Neural crest cell (in vitro differentiated cells): ENCODE data around the gene RNF10. TPM values are rescaled to one million over a fixed set of nuclear protein-coding genes. Genes with fewer than 3 reads are reported as not detected.
"Not testable (repeated sequence)": the region's sequence is repeated elsewhere in the genome, so short reads cannot be mapped to it uniquely, and the experiment has no call there.

Experiments
- DNase-seq: peaks from one replicate; pipeline ENCODE4 v3.0.0; 2021; ENCODE audit warnings: low read depth, mixed read lengths, low spot score
- H3K27ac Mint-ChIP-seq: one replicate; pipeline ENCODE4 v1.8.0; 2021; ENCODE audit warnings: mild to moderate bottlenecking, mixed read lengths; ENCODE audit not compliant: unreplicated experiment
- H3K27me3 Mint-ChIP-seq: 2 replicates; pipeline ENCODE4 v1.8.0; 2021; ENCODE audit warnings: low read depth, mild to moderate bottlenecking, mixed read lengths
- H3K36me3 Mint-ChIP-seq: 2 replicates; pipeline ENCODE4 v1.8.0; 2021; ENCODE audit warnings: low read depth, mild to moderate bottlenecking, mixed read lengths
- H3K4me1 Mint-ChIP-seq: 2 replicates; pipeline ENCODE4 v1.8.0; 2021; ENCODE audit warnings: mixed read lengths
- H3K4me3 Mint-ChIP-seq: one replicate; pipeline ENCODE4 v1.8.0; 2021; ENCODE audit warnings: mild to moderate bottlenecking, mixed read lengths
- H3K9me3 Mint-ChIP-seq: 2 replicates; pipeline ENCODE4 v1.8.0; 2021; ENCODE audit warnings: mixed read lengths
- total RNA-seq: library from RNA; stranded (reverse); gene quantifications from 2 replicates; pipeline ENCODE4 v1.2.1, GENCODE V29; 2021
- TF ChIP-seq, protein P1 (sequence below): fragments of 200-600 bp; sonication (generic); conservative IDR thresholded peaks from 2 replicates; pipeline ENCODE4 v1.5.0; 2021; ENCODE audit warnings: antibody characterized with exemption, mild to moderate bottlenecking

The RNF10 gene
- total RNA-seq, 1 donor from 2014 or later = 149 TPM

DNA sequence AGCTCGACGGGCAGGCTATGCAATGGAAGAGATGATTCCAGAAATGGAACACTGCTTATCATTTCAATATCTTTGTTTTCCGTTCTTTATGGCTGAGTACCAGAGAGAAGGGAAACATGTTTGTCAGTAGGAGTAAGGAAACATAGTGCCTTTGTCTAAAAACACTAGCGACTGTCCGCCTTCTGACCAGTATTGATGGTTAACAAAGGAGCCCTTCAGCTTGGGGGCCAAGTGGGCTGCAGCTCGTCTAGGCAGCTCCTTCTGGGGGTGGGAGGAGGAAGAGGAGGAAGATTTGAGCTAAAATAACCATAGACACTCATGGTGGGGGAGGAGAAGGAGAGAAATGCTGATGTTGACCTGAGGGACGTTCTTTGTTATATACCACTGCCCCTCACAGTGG, 20.2 kb upstream of the RNF10 start:
- H3K9me3 Mint-ChIP-seq = no peaks in the 10 kb centered on the region
- H3K36me3 Mint-ChIP-seq = peaks cover 7% of the 10 kb centered on the region
- peak overlapping the region; percentile 89 for H3K27ac Mint-ChIP-seq
- no peaks in the 10 kb centered on the region for H3K27me3 Mint-ChIP-seq
- peak overlapping the region; percentile 69 for H3K4me3 Mint-ChIP-seq
- TF ChIP-seq, protein P1, sequence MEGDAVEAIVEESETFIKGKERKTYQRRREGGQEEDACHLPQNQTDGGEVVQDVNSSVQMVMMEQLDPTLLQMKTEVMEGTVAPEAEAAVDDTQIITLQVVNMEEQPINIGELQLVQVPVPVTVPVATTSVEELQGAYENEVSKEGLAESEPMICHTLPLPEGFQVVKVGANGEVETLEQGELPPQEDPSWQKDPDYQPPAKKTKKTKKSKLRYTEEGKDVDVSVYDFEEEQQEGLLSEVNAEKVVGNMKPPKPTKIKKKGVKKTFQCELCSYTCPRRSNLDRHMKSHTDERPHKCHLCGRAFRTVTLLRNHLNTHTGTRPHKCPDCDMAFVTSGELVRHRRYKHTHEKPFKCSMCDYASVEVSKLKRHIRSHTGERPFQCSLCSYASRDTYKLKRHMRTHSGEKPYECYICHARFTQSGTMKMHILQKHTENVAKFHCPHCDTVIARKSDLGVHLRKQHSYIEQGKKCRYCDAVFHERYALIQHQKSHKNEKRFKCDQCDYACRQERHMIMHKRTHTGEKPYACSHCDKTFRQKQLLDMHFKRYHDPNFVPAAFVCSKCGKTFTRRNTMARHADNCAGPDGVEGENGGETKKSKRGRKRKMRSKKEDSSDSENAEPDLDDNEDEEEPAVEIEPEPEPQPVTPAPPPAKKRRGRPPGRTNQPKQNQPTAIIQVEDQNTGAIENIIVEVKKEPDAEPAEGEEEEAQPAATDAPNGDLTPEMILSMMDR = no peak
- peaks cover 22% of the 10 kb centered on the region for H3K4me1 Mint-ChIP-seq
- peak; percentile 36 for DNase-seq

DNA sequence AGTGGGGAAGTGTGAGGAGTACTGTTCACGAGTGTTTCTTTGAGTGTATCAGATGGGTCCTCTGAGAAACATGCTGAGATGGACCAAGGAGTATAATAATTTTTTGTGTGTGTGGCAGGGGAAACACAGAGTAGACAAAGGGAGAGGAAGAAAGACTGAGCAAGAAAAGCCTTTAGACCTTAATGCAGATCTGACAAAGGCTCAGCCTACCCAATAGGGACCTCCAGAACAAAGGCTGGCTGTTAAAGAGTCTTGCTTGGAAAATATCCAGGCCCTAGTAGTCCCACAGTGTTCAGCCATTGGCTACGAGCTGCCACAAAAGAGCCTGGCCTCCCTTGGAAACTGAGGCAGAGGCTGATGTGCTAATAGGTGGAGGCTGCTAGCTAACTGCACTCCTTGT, 18.7 kb upstream of the RNF10 start:
- TF ChIP-seq, protein P1 = no peak
- no peaks in the 10 kb centered on the region for H3K27me3 Mint-ChIP-seq
- H3K27ac Mint-ChIP-seq = peak overlapping the region; percentile 96
- peaks cover 3% of the 10 kb centered on the region for H3K36me3 Mint-ChIP-seq
- H3K4me1 Mint-ChIP-seq = peaks cover 22% of the 10 kb centered on the region
- no peak for DNase-seq
- H3K4me3 Mint-ChIP-seq = peak overlapping the region; percentile 4
- H3K9me3 Mint-ChIP-seq = no peaks in the 10 kb centered on the region

DNA sequence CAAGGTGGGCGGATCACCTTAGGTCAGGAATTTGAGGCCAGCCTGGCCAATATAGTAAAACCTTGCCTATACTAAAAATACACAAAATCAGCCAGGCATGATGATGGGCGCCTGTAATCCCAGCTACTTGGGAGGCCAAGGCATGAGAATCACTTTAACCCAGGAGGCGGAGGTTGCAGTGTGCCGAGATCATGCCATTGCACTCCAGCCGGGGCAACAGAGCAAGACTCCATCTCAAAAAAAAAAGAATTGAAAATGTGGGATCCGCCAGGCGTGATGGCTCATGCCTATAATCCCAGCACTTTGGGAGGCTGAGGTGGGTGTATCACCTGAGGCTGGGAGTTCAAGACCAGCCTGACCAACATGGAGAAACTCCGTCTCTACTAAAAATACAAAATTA, 14.8 kb upstream of the RNF10 start:
- not testable (repeated sequence) for DNase-seq, H3K36me3 Mint-ChIP-seq, H3K9me3 Mint-ChIP-seq, H3K27me3 Mint-ChIP-seq, H3K4me3 Mint-ChIP-seq, H3K27ac Mint-ChIP-seq
- H3K4me1 Mint-ChIP-seq = peaks cover 14% of the 10 kb centered on the region

DNA sequence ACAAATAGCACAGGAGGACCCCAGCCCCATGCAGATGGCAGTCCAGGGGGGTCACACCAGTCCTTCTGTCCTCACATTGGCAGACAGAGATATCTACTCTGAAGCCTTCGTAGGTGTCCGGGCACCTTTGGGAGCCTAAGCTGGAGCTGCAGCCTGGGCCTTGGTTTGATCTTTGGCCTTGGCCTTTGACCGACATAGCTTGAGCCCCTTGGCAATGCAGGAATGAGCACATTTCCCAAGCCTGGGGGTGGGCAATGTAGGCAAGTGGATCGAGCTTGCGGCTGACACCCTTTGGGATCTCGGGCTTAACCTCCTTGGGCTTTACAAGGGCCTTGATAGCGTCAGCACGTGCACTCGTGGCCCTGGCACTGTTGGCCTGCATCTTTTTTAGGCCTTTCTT, 11.6 kb upstream of the RNF10 start:
- H3K27ac Mint-ChIP-seq = no peak overlapping the region
- peaks cover 4% of the 10 kb centered on the region for H3K4me1 Mint-ChIP-seq
- TF ChIP-seq, protein P1 = no peak
- H3K4me3 Mint-ChIP-seq = no peak overlapping the region
- H3K36me3 Mint-ChIP-seq = no peaks in the 10 kb centered on the region
- H3K9me3 Mint-ChIP-seq = no peaks in the 10 kb centered on the region
- no peaks in the 10 kb centered on the region for H3K27me3 Mint-ChIP-seq
- DNase-seq = no peak

DNA sequence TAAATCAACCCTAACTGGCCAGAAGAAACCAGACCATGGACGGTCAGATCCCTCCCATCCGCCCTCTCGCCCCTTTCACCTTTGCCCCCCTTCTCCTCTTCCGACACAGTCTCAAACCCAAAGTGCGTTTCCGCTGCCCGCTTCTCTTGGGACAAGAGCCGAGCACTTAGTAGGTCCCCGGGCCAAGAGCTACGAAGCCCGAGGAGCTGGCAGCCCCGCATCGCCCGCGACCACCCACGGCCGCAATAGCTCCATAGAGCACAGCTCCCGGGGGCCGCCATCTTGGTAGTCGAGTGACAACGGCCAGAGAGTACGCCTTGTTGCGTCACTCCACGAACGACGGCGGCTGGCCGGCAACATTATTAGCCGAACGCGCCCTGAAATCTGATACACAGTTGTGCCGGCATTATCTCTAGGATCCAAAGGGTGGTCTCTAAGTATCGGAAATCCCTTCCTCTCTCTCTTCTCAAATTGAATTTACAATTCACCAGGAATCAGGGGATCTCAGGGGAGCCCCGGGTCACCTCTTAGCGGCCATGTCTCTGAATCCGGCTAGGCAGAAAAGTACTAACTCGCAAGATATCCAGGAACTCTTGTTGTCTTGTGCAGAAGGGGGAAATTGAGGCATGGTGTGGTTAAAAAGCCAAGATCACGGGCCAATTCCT, 5.2 kb upstream of the RNF10 start, which contains the start of gene COQ5:
TSS of gene COQ5 (minus strand) at position 298 of the 665 bp plus-strand sequence. CDS start at position 281, 17 bp downstream.
- TF ChIP-seq, protein P1 = no peak
- Mint-ChIP-seq H3K36me3 (no peaks in the 10 kb centered on the region), H3K27me3 (no peaks in the 10 kb centered on the region), H3K9me3 (no peaks in the 10 kb centered on the region), H3K27ac (peak within 1 kb of the TSS; percentile 100), H3K4me3 (peak within 1 kb of the TSS; percentile 99), H3K4me1 (peaks cover 21% of the 10 kb centered on the region)
- peak; percentile 90 for DNase-seq

DNA sequence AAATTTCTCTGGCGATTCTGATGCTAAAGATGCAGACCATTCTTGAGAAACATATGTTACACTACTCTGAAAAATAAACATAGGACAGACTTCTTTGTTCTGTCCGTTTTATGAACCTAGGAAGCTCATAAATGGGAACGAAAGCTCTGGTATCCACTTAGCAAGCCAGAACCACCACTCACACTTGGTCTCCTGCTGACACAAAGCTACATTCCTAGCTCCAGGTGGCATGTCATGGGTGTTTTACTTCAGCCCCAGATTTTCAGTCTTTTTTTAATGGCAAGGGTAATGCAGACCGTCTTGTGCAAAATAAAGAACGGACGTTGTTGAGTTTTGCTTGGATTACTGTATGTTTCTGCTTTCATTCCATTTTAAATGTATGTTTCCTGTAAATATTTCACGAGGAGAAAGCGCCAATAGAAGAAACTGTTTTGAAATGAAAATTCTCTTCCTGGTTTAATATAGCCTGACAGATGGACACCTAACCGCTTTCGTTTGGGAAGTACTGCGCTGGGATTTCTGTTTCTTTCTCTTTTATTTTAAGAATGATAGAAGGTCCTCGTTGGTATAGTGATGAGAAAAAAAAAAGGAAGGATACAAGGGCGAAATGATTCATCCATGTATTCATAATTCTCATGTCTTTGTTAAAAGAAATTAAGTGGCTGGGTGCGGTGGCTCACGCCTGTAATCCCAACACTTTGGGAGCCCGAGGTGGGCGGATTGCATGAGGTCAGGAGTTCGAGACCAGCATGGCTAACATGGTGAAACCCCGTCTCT, 4.3 kb upstream of the RNF10 start:
- no peaks in the 10 kb centered on the region for H3K27me3 Mint-ChIP-seq
- no peaks in the 10 kb centered on the region for H3K36me3 Mint-ChIP-seq
- peak overlapping the region; percentile 100 for H3K27ac Mint-ChIP-seq
- peak overlapping the region; percentile 99 for H3K4me3 Mint-ChIP-seq
- peaks cover 24% of the 10 kb centered on the region for H3K4me1 Mint-ChIP-seq
- no peak for DNase-seq
- H3K9me3 Mint-ChIP-seq = no peaks in the 10 kb centered on the region
- TF ChIP-seq, protein P1 = no peak

DNA sequence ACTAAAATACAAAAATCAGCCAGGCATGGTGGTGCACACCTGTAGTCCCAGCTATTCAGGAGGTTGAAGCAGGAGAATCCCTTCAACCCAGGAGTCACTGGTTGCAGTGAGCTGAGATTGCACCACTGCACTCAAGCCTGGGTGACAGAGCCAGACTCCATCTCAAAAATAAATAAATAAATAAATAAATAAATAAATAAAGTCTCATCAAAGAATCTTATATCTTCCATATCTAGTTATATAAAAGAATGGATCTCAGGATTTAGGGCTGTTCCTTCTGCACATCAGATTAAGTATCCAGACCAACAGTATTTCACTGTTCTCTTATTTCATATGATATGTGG, 3.8 kb upstream of the RNF10 start:
- not testable (repeated sequence) for H3K9me3 Mint-ChIP-seq, DNase-seq, H3K27me3 Mint-ChIP-seq, H3K36me3 Mint-ChIP-seq, H3K27ac Mint-ChIP-seq
- peak overlapping the region; percentile 75 for H3K4me3 Mint-ChIP-seq
- H3K4me1 Mint-ChIP-seq = peaks cover 28% of the 10 kb centered on the region
